GM23338 (cell line): ENCODE measurements around the gene PLA2G4B. TPM values are rescaled to one million over a fixed set of nuclear protein-coding genes. Genes with fewer than 3 reads are reported as not detected.

ENCODE experiments used
- ATAC-seq: fragments of 200-7000 bp; cut with Tn5 transposase; 3 replicates; pipeline ENCODE4 v1.9.1; 2020
- DNase-seq: peaks from one replicate; pipeline ENCODE4 v3.0.0-alpha.2; 2015; ENCODE audit warnings: low spot score
- H2AFZ ChIP-seq: fragments of 200-600 bp; sonication (generic); 2 replicates; pipeline ENCODE4 v1.8.0; 2016; ENCODE audit warnings: antibody characterized with exemption, mild to moderate bottlenecking, moderate library complexity
- H3F3A ChIP-seq: fragments of 200-600 bp; sonication (generic); replicated peaks from 2 replicates; pipeline ENCODE4 v1.8.0; 2017; ENCODE audit warnings: antibody characterized with exemption, mixed run types, low read depth
- H3K27ac ChIP-seq: fragments of 200-600 bp; sonication (generic); 2 replicates; pipeline ENCODE4 v1.6.1; 2016; ENCODE audit warnings: low read depth
- H3K27me3 ChIP-seq: fragments of 200-600 bp; sonication (generic); 2 replicates; pipeline ENCODE4 v1.8.0; 2016; ENCODE audit warnings: mild to moderate bottlenecking, mixed run types, moderate library complexity; ENCODE audit not compliant: insufficient read depth
- H3K36me3 ChIP-seq: fragments of 200-600 bp; sonication (generic); 2 replicates; pipeline ENCODE4 v1.8.0; 2016; ENCODE audit warnings: mild to moderate bottlenecking; ENCODE audit not compliant: insufficient read depth
- H3K4me1 ChIP-seq: fragments of 200-600 bp; sonication (generic); 2 replicates; pipeline ENCODE4 v1.8.0; 2016; ENCODE audit warnings: mild to moderate bottlenecking, moderate library complexity; ENCODE audit not compliant: insufficient read depth
- H3K4me2 ChIP-seq: fragments of 200-600 bp; sonication (generic); 2 replicates; pipeline ENCODE4 v1.7.1; 2017; ENCODE audit warnings: mixed run types
- H3K4me3 ChIP-seq: fragments of 200-600 bp; sonication (generic); 2 replicates; pipeline ENCODE4 v1.6.1; 2016; ENCODE audit warnings: mixed run types
- H3K79me2 ChIP-seq: fragments of 200-600 bp; sonication (generic); replicated peaks from 2 replicates; pipeline ENCODE4 v1.8.0; 2017; ENCODE audit warnings: mild to moderate bottlenecking; ENCODE audit not compliant: insufficient read depth
- H3K9me2 ChIP-seq: fragments of 200-600 bp; sonication (generic); 2 replicates; pipeline ENCODE4 v1.8.0; 2017; ENCODE audit not compliant: insufficient read depth
- H4K20me1 ChIP-seq: fragments of 200-600 bp; sonication (generic); replicated peaks from 2 replicates; pipeline ENCODE4 v1.8.0; 2017; ENCODE audit warnings: mild to moderate bottlenecking; ENCODE audit not compliant: insufficient read depth
- H3K27ac Mint-ChIP-seq: 2 replicates; pipeline ENCODE4 v1.8.0; 2020; ENCODE audit warnings: inconsistent platforms, mild to moderate bottlenecking, moderate library complexity, mixed read lengths
- H3K27me3 Mint-ChIP-seq: 3 replicates; pipeline ENCODE4 v1.8.0; 2022; ENCODE audit warnings: low read depth, mild to moderate bottlenecking, moderate library complexity, mixed read lengths, inconsistent platforms; ENCODE audit not compliant: insufficient read depth, poor library complexity
- H3K36me3 Mint-ChIP-seq: 3 replicates; pipeline ENCODE4 v1.8.0; 2021; ENCODE audit warnings: low read depth, mild to moderate bottlenecking, inconsistent platforms, moderate library complexity, mixed read lengths
- H3K4me1 Mint-ChIP-seq: 3 replicates; pipeline ENCODE4 v1.8.0; 2020; ENCODE audit warnings: mild to moderate bottlenecking, inconsistent platforms, mixed read lengths
- H3K4me3 Mint-ChIP-seq: 3 replicates; pipeline ENCODE4 v1.8.0; 2021; ENCODE audit warnings: moderate library complexity, mild to moderate bottlenecking, inconsistent platforms, mixed read lengths
- H3K9me3 Mint-ChIP-seq: 3 replicates; pipeline ENCODE4 v1.8.0; 2020; ENCODE audit warnings: moderate library complexity, mild to moderate bottlenecking, inconsistent platforms, mixed read lengths
- CREB1 ChIP-seq: fragments of 250-450 bp; sonication (Bioruptor Pico); IDR thresholded peaks from 2 replicates; pipeline ENCODE4 v1.5.0; 2020; ENCODE audit warnings: low read depth, mild to moderate bottlenecking, moderate library complexity
- EZH2 ChIP-seq: fragments of 200-600 bp; sonication (generic); IDR thresholded peaks from one replicate; pipeline ENCODE4 v1.8.0; 2017; ENCODE audit warnings: antibody characterized with exemption, mild to moderate bottlenecking, low read depth; ENCODE audit not compliant: unreplicated experiment
- EZH2phosphoT487 ChIP-seq: fragments of 200-600 bp; sonication (generic); IDR thresholded peaks from one replicate; pipeline ENCODE4 v1.8.1; 2018; ENCODE audit warnings: antibody characterized with exemption; ENCODE audit not compliant: unreplicated experiment
- JUNB ChIP-seq: IDR thresholded peaks from one replicate; pipeline ENCODE4 v1.6.1; 2016; ENCODE audit warnings: antibody characterized with exemption; ENCODE audit not compliant: unreplicated experiment
- NANOG ChIP-seq: IDR thresholded peaks from 2 replicates; pipeline ENCODE4 v1.6.1; 2016; ENCODE audit warnings: antibody characterized with exemption, borderline replicate concordance
- POLR2AphosphoS5 ChIP-seq: IDR thresholded peaks from 2 replicates; pipeline ENCODE4 v1.6.1; 2016; ENCODE audit warnings: antibody characterized with exemption, low read depth
- REST ChIP-seq: IDR thresholded peaks from one replicate; pipeline ENCODE4 v1.6.1; 2018; ENCODE audit warnings: antibody characterized with exemption; ENCODE audit not compliant: unreplicated experiment
- STAT1 ChIP-seq: IDR thresholded peaks from one replicate; pipeline ENCODE4 v1.6.1; 2016; ENCODE audit warnings: antibody characterized with exemption; ENCODE audit not compliant: unreplicated experiment
- ZNF114 ChIP-seq: fragments of 250-450 bp; sonication (Bioruptor Pico); IDR thresholded peaks from 2 replicates; pipeline ENCODE4 v1.5.0; 2020; ENCODE audit warnings: mild to moderate bottlenecking, moderate library complexity
- ZNF331 ChIP-seq: fragments of 250-450 bp; sonication (Bioruptor Pico); IDR thresholded peaks from 2 replicates; pipeline ENCODE4 v1.5.0; 2020; ENCODE audit warnings: low read depth, mild to moderate bottlenecking, moderate library complexity
- polyA plus RNA-seq: library from polyadenylated mRNA; unstranded; fragments of >200 nt; fragmentation: Nextera tagmentation; extraction: Ambion mirVana; gene quantifications from 2 replicates; pipeline ENCODE4 v1.2.1, GENCODE V29; 2016
- total RNA-seq: library from RNA; depleted of rRNA; stranded (reverse); fragments of >200 nt; shearing (Covaris generic); gene quantifications from 2 replicates; pipeline ENCODE4 v1.2.3, GENCODE V29; 2014
- TF ChIP-seq, protein P1 (sequence below): fragments of 250-450 bp; sonication (Bioruptor Pico); IDR thresholded peaks from 2 replicates; pipeline ENCODE4 v1.5.0; 2020; ENCODE audit warnings: mild to moderate bottlenecking, moderate library complexity
- TF ChIP-seq, protein P2 (sequence below), 2 experiments: fragments of 200-600 bp in 1 of 2; sonication (generic) in 1 of 2; conservative IDR thresholded peaks; 2 replicates each; pipeline versions ENCODE4 v1.5.1 to v1.6.1; 2016 to 2017; ENCODE audit warnings: antibody characterized with exemption in 2 of 2, low read depth in 2 of 2, mild to moderate bottlenecking in 2 of 2, moderate library complexity in 1 of 2
- TF ChIP-seq, protein P3 (sequence below): IDR thresholded peaks from 2 replicates; pipeline ENCODE4 v1.6.1; 2016; ENCODE audit warnings: antibody characterized with exemption

The PLA2G4B gene
- total and polyA plus RNA-seq, 2 experiments from 2014 or later: 4.4 to 9.6 TPM

DNA sequence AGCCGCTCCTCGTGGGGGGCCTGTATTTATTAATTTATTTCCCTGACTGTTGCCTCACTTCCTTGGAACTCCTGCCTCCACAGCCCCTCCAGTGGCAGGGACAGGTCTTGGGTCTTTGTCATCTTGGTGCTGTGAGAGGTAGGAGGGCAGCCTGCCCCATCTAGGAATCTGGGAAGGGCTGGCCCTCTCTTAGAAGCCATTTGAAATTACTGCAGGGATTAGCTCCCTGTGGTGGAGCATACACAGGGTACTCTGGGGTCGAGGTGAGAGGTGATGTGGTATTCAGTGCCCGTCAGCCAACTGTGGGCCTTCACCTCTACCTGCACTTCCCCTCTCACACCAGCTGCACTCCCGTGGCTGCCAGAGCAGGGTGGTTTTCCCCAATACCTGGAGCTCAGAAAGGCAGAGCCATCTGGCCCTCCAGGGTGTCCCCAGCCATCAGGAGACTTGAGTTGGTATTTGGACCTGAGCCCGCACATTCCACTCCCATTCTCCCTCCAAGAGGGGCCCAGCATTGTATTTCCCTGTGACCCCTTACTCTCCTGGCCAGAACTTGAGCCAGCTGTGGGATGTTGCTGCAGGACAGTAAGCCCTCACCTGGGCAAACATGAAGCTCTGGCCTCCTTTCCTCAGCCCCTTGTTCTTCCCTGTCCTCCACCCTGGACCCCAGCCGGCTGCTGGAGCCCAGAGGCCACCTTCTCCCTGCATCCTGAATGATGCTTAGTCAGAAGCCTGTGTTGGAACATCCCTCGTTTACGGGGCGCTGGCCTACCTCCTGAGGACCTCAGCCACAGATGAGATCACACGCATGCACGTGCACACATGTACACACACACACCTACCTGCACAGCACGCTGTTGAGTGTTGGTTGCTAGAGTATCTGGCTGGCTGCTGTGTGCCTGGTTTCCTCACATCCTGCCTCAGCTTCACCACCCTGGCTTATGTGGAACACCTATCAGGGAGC lies 12.8 kb upstream of the PLA2G4B start:
- H3K27ac Mint-ChIP-seq: no peak overlapping the region
- no peaks in the 10 kb centered on the region for H3K9me2 ChIP-seq
- no peak overlapping the region for H3K27ac ChIP-seq
- DNase-seq (peak; percentile 22), ATAC-seq (peak; percentile 6)
- H4K20me1 ChIP-seq: no peaks in the 10 kb centered on the region
- H3K4me2 ChIP-seq: no peak overlapping the region
- H3K27me3 Mint-ChIP-seq: peaks cover 11% of the 10 kb centered on the region
- H3F3A ChIP-seq: no peaks in the 10 kb centered on the region
- H3K36me3 Mint-ChIP-seq: peaks cover 2% of the 10 kb centered on the region; the same call in 2 of the 3 replicates
- H3K4me1 ChIP-seq: peaks cover 4% of the 10 kb centered on the region; the same call in 1 of the 2 replicates
- no peak overlapping the region for H2AFZ ChIP-seq
- TF ChIP-seq ZNF331 (CRISPR knock-in tag) (no peak), REST (no peak), STAT1 (no peak), NANOG (no peak), CREB1 (no peak), ZNF114 (CRISPR knock-in tag) (no peak), EZH2 (no peak), JUNB (no peak), POLR2AphosphoS5 (no peak), EZH2phosphoT487 (no peak)
- TF ChIP-seq, protein P1, sequence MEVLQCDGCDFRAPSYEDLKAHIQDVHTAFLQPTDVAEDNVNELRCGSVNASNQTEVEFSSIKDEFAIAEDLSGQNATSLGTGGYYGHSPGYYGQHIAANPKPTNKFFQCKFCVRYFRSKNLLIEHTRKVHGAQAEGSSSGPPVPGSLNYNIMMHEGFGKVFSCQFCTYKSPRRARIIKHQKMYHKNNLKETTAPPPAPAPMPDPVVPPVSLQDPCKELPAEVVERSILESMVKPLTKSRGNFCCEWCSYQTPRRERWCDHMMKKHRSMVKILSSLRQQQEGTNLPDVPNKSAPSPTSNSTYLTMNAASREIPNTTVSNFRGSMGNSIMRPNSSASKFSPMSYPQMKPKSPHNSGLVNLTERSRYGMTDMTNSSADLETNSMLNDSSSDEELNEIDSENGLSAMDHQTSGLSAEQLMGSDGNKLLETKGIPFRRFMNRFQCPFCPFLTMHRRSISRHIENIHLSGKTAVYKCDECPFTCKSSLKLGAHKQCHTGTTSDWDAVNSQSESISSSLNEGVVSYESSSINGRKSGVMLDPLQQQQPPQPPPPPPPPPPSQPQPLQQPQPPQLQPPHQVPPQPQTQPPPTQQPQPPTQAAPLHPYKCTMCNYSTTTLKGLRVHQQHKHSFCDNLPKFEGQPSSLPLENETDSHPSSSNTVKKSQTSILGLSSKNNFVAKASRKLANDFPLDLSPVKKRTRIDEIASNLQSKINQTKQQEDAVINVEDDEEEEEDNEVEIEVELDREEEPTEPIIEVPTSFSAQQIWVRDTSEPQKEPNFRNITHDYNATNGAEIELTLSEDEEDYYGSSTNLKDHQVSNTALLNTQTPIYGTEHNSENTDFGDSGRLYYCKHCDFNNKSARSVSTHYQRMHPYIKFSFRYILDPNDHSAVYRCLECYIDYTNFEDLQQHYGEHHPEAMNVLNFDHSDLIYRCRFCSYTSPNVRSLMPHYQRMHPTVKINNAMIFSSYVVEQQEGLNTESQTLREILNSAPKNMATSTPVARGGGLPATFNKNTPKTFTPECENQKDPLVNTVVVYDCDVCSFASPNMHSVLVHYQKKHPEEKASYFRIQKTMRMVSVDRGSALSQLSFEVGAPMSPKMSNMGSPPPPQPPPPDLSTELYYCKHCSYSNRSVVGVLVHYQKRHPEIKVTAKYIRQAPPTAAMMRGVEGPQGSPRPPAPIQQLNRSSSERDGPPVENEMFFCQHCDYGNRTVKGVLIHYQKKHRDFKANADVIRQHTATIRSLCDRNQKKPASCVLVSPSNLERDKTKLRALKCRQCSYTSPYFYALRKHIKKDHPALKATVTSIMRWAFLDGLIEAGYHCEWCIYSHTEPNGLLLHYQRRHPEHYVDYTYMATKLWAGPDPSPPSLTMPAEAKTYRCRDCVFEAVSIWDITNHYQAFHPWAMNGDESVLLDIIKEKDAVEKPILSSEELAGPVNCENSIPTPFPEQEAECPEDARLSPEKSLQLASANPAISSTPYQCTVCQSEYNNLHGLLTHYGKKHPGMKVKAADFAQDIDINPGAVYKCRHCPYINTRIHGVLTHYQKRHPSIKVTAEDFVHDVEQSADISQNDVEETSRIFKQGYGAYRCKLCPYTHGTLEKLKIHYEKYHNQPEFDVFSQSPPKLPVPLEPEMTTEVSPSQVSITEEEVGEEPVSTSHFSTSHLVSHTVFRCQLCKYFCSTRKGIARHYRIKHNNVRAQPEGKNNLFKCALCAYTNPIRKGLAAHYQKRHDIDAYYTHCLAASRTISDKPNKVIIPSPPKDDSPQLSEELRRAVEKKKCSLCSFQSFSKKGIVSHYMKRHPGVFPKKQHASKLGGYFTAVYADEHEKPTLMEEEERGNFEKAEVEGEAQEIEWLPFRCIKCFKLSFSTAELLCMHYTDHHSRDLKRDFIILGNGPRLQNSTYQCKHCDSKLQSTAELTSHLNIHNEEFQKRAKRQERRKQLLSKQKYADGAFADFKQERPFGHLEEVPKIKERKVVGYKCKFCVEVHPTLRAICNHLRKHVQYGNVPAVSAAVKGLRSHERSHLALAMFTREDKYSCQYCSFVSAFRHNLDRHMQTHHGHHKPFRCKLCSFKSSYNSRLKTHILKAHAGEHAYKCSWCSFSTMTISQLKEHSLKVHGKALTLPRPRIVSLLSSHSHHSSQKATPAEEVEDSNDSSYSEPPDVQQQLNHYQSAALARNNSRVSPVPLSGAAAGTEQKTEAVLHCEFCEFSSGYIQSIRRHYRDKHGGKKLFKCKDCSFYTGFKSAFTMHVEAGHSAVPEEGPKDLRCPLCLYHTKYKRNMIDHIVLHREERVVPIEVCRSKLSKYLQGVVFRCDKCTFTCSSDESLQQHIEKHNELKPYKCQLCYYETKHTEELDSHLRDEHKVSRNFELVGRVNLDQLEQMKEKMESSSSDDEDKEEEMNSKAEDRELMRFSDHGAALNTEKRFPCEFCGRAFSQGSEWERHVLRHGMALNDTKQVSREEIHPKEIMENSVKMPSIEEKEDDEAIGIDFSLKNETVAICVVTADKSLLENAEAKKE (CRISPR knock-in tag): no peak
- TF ChIP-seq, protein P2, sequence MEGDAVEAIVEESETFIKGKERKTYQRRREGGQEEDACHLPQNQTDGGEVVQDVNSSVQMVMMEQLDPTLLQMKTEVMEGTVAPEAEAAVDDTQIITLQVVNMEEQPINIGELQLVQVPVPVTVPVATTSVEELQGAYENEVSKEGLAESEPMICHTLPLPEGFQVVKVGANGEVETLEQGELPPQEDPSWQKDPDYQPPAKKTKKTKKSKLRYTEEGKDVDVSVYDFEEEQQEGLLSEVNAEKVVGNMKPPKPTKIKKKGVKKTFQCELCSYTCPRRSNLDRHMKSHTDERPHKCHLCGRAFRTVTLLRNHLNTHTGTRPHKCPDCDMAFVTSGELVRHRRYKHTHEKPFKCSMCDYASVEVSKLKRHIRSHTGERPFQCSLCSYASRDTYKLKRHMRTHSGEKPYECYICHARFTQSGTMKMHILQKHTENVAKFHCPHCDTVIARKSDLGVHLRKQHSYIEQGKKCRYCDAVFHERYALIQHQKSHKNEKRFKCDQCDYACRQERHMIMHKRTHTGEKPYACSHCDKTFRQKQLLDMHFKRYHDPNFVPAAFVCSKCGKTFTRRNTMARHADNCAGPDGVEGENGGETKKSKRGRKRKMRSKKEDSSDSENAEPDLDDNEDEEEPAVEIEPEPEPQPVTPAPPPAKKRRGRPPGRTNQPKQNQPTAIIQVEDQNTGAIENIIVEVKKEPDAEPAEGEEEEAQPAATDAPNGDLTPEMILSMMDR (conservative IDR thresholded peaks at IDR 0.05; ENCODE audit: low read depth in 2 of 2): no peak
- TF ChIP-seq, protein P3, sequence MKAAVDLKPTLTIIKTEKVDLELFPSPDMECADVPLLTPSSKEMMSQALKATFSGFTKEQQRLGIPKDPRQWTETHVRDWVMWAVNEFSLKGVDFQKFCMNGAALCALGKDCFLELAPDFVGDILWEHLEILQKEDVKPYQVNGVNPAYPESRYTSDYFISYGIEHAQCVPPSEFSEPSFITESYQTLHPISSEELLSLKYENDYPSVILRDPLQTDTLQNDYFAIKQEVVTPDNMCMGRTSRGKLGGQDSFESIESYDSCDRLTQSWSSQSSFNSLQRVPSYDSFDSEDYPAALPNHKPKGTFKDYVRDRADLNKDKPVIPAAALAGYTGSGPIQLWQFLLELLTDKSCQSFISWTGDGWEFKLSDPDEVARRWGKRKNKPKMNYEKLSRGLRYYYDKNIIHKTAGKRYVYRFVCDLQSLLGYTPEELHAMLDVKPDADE: no peak
- H3K4me3 Mint-ChIP-seq: peak overlapping the region; percentile 37; the same call in 1 of the 3 replicates
- H3K4me1 Mint-ChIP-seq: peaks cover 9% of the 10 kb centered on the region
- H3K79me2 ChIP-seq: 0 out of 2 replicates have a peak, but pooled peaks cover 4% of the 10 kb centered on the region
- peaks cover 5% of the 10 kb centered on the region; the same call in 1 of the 2 replicates for H3K27me3 ChIP-seq
- no peaks in the 10 kb centered on the region for H3K9me3 Mint-ChIP-seq
- H3K36me3 ChIP-seq: no peaks in the 10 kb centered on the region; the same call in 1 of the 2 replicates
- H3K4me3 ChIP-seq: no peak overlapping the region
